Measurements from ENCODE around the gene PKNOX2.

DNA sequence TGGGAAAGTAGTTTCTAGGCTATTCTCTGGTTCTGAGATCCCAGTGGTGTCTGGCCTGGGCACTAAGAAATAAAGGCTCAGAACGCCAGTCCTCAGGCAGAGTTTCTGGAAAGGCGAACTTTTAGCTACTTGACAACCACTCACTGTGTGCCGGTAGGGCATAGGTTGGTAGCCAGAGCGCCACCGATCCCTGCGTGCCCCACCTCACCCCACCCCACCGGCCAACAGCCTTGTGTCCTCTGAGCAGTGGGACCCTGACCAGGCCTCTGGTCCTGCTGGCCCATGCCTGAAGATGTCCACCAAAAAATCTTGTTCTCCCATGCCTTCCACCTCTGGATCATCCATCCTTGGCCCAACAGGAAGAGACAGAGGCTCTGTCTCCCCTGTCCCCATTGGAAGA, 213.5 kb downstream of the PKNOX2 start:
- TF ChIP-seq POLR2AphosphoS5 (IDR thresholded peaks at IDR 0.05; ENCODE audit: low read length) = no peak
- no peak for TF ChIP-seq SMC3 (IDR thresholded peaks at IDR 0.05; ENCODE audit: borderline replicate concordance, low read length)
- no peak for TF ChIP-seq JUND (IDR thresholded peaks at IDR 0.05; ENCODE audit: low read depth, low read length)
- TF ChIP-seq SIX5 (IDR thresholded peaks at IDR 0.05; ENCODE audit: low read depth, low read length, severe bottlenecking) = no peak
- TF ChIP-seq, protein P1, sequence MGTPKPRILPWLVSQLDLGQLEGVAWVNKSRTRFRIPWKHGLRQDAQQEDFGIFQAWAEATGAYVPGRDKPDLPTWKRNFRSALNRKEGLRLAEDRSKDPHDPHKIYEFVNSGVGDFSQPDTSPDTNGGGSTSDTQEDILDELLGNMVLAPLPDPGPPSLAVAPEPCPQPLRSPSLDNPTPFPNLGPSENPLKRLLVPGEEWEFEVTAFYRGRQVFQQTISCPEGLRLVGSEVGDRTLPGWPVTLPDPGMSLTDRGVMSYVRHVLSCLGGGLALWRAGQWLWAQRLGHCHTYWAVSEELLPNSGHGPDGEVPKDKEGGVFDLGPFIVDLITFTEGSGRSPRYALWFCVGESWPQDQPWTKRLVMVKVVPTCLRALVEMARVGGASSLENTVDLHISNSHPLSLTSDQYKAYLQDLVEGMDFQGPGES (IDR thresholded peaks at IDR 0.05) = no peak
- TF ChIP-seq, protein P2, sequence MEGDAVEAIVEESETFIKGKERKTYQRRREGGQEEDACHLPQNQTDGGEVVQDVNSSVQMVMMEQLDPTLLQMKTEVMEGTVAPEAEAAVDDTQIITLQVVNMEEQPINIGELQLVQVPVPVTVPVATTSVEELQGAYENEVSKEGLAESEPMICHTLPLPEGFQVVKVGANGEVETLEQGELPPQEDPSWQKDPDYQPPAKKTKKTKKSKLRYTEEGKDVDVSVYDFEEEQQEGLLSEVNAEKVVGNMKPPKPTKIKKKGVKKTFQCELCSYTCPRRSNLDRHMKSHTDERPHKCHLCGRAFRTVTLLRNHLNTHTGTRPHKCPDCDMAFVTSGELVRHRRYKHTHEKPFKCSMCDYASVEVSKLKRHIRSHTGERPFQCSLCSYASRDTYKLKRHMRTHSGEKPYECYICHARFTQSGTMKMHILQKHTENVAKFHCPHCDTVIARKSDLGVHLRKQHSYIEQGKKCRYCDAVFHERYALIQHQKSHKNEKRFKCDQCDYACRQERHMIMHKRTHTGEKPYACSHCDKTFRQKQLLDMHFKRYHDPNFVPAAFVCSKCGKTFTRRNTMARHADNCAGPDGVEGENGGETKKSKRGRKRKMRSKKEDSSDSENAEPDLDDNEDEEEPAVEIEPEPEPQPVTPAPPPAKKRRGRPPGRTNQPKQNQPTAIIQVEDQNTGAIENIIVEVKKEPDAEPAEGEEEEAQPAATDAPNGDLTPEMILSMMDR (IDR thresholded peaks at IDR 0.05 in 2 of 3, conservative IDR thresholded peaks at IDR 0.05 in 1 of 3; ENCODE audit: control insufficient read depth in 2 of 3, extremely low read depth in 1 of 3, insufficient read depth in 1 of 3, low read depth in 3 of 3, low read length in 3 of 3) = no peak

Data from GM12878 (cell line).